K562 (cell line): ENCODE data around the gene OR5A1.

Experiments used
- ARNT ChIP-seq, 2 experiments: fragments of 450-650 bp; IDR thresholded peaks; 2 replicates each; pipeline ENCODE4 v1.6.1; 2016; ENCODE audit warnings: mild to moderate bottlenecking in 1 of 2
- CHD1 ChIP-seq: fragments of 200-600 bp; sonication (generic); IDR thresholded peaks from one replicate; pipeline ENCODE4 v1.6.1; 2012; ENCODE audit warnings: mild to moderate bottlenecking, moderate library complexity, low read length, inconsistent platforms
- ESRRA ChIP-seq: fragments of 450-650 bp; IDR thresholded peaks from 2 replicates; pipeline ENCODE4 v1.6.1; 2014; ENCODE audit warnings: low read depth, mild to moderate bottlenecking, moderate library complexity, borderline replicate concordance
- ESRRB ChIP-seq: fragments of 250-450 bp; sonication (Bioruptor Pico); IDR thresholded peaks from 2 replicates; pipeline ENCODE4 v1.5.0; 2020; ENCODE audit warnings: mild to moderate bottlenecking, moderate library complexity, borderline replicate concordance
- KLF16 ChIP-seq: IDR thresholded peaks from 2 replicates; pipeline ENCODE4 v1.6.1; 2016; ENCODE audit warnings: antibody characterized with exemption
- SMARCE1 ChIP-seq: fragments of 450-650 bp; IDR thresholded peaks from 2 replicates; pipeline ENCODE4 v1.7.1; 2016; ENCODE audit warnings: mild to moderate bottlenecking
- SP1 ChIP-seq: sonication (generic); formaldehyde crosslinking; IDR thresholded peaks from 2 replicates; pipeline ENCODE4 v1.8.1; 2022; ENCODE audit warnings: mild to moderate bottlenecking, missing genetic modification reagents
- YBX1 ChIP-seq: fragments of 450-650 bp; IDR thresholded peaks from 2 replicates; pipeline ENCODE4 v1.7.1; 2016; ENCODE audit warnings: mild to moderate bottlenecking
- YY1 ChIP-seq, 3 experiments: IDR thresholded peaks; 2 replicates each; pipeline ENCODE4 v1.6.1; 2011; ENCODE audit warnings: low read length in 2 of 3, mild to moderate bottlenecking in 2 of 3, moderate library complexity in 2 of 3, borderline replicate concordance in 1 of 3, control low read depth in 1 of 3, low read depth in 1 of 3; ENCODE audit not compliant: insufficient read depth in 3 of 3, insufficient replicate concordance in 2 of 3, control insufficient read depth in 1 of 3, insufficient read length in 1 of 3; ENCODE audit errors: extremely low read depth in 1 of 3
- TF ChIP-seq, protein P1 (sequence below): fragments of 450-650 bp; formaldehyde crosslinking; IDR thresholded peaks from 2 replicates; pipeline ENCODE4 v1.4.0; 2020; ENCODE audit warnings: mild to moderate bottlenecking, moderate library complexity
- TF ChIP-seq, protein P2 (sequence below): fragments of 450-650 bp; formaldehyde crosslinking; IDR thresholded peaks from 2 replicates; pipeline ENCODE4 v1.4.0; 2020; ENCODE audit warnings: mild to moderate bottlenecking
- TF ChIP-seq, protein P3 (sequence below), 3 experiments: IDR thresholded peaks in 2 of 3; conservative IDR thresholded peaks in 1 of 3; 2 replicates each; pipeline ENCODE4 v1.5.1; 2011 to 2012; ENCODE audit warnings: low read length in 3 of 3, mild to moderate bottlenecking in 3 of 3, control low read depth in 2 of 3, improper control_type of control experiment in 1 of 3, inconsistent platforms in 1 of 3, low read depth in 1 of 3, mixed read lengths in 1 of 3, moderate library complexity in 1 of 3; ENCODE audit not compliant: insufficient read depth in 2 of 3

DNA sequence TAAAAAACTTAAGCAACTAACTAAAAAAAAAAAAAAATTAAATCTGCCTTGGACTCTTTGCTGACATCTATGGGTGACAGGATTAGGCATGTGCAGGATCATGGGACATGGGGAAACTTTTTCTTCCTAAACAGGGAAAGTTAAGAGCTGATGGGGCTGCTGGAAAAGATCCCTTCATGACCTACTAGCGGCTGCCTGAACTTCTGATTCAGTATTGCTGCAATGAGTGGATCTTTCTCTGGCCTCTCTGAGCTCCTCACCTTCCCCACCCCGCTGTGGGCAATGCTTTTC lies 35.1 kb upstream of the OR5A1 start:
- TF ChIP-seq YBX1 (no peak), KLF16 (no peak), ESRRB (CRISPR knock-in tag) (no peak), CHD1 (no peak), SP1 (CRISPR knock-in tag) (no peak), ARNT (IDR thresholded peaks at IDR 0.05) (no peak), ESRRA (no peak), YY1 (IDR thresholded peaks at IDR 0.05; ENCODE audit: borderline replicate concordance in 1 of 3, control insufficient read depth in 1 of 3, extremely low read depth in 1 of 3, insufficient read depth in 3 of 3, insufficient read length in 1 of 3, insufficient replicate concordance in 2 of 3, low read depth in 1 of 3, low read length in 2 of 3) (no peak), SMARCE1 (no peak)
- TF ChIP-seq, protein P1, sequence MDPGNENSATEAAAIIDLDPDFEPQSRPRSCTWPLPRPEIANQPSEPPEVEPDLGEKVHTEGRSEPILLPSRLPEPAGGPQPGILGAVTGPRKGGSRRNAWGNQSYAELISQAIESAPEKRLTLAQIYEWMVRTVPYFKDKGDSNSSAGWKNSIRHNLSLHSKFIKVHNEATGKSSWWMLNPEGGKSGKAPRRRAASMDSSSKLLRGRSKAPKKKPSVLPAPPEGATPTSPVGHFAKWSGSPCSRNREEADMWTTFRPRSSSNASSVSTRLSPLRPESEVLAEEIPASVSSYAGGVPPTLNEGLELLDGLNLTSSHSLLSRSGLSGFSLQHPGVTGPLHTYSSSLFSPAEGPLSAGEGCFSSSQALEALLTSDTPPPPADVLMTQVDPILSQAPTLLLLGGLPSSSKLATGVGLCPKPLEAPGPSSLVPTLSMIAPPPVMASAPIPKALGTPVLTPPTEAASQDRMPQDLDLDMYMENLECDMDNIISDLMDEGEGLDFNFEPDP, result no peak
- TF ChIP-seq, protein P2, sequence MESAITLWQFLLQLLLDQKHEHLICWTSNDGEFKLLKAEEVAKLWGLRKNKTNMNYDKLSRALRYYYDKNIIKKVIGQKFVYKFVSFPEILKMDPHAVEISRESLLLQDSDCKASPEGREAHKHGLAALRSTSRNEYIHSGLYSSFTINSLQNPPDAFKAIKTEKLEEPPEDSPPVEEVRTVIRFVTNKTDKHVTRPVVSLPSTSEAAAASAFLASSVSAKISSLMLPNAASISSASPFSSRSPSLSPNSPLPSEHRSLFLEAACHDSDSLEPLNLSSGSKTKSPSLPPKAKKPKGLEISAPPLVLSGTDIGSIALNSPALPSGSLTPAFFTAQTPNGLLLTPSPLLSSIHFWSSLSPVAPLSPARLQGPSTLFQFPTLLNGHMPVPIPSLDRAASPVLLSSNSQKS (CRISPR knock-in tag), result no peak
- TF ChIP-seq, protein P3, sequence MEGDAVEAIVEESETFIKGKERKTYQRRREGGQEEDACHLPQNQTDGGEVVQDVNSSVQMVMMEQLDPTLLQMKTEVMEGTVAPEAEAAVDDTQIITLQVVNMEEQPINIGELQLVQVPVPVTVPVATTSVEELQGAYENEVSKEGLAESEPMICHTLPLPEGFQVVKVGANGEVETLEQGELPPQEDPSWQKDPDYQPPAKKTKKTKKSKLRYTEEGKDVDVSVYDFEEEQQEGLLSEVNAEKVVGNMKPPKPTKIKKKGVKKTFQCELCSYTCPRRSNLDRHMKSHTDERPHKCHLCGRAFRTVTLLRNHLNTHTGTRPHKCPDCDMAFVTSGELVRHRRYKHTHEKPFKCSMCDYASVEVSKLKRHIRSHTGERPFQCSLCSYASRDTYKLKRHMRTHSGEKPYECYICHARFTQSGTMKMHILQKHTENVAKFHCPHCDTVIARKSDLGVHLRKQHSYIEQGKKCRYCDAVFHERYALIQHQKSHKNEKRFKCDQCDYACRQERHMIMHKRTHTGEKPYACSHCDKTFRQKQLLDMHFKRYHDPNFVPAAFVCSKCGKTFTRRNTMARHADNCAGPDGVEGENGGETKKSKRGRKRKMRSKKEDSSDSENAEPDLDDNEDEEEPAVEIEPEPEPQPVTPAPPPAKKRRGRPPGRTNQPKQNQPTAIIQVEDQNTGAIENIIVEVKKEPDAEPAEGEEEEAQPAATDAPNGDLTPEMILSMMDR (IDR thresholded peaks at IDR 0.05 in 2 of 3, conservative IDR thresholded peaks at IDR 0.05 in 1 of 3; ENCODE audit: insufficient read depth in 2 of 3, low read depth in 1 of 3, low read length in 3 of 3), result no peak
